Natural killer cell (primary cell): ENCODE measurements around the gene ANKRD39. TPM values are rescaled to one million over a fixed set of nuclear protein-coding genes. Genes with fewer than 3 reads are reported as not detected.

Experiments
- ATAC-seq, 3 donors: fragments of 150-1000 bp in 2 of 3; fragments of 200-7000 bp in 1 of 3; cut with Tn5 transposase; 1 replicate in 1 of 3; 2 replicates in 2 of 3; pipeline ENCODE4 v1.10.0; 2021; ENCODE audit warnings: mild to moderate bottlenecking in 2 of 3, moderate library complexity in 2 of 3
- DNase-seq, 2 donors: peaks; one replicate each; pipeline versions ENCODE4 v3.0.0 to v3.0.0-alpha.2; 2013 to 2021; ENCODE audit warnings: mixed read lengths in 1 of 2
- H3K27ac ChIP-seq: one replicate; pipeline ENCODE4 v1.5.1; 2013; ENCODE audit warnings: mild to moderate bottlenecking, low read length
- H3K27me3 ChIP-seq: one replicate; pipeline ENCODE4 v1.6.1; 2013; ENCODE audit warnings: low read length; ENCODE audit not compliant: control insufficient read depth, insufficient read depth
- H3K36me3 ChIP-seq: one replicate; pipeline ENCODE4 v1.6.1; 2013; ENCODE audit warnings: low read length; ENCODE audit not compliant: control insufficient read depth, insufficient read depth
- H3K4me1 ChIP-seq: one replicate; pipeline ENCODE4 v1.6.1; 2013; ENCODE audit warnings: low read length; ENCODE audit not compliant: control insufficient read depth, insufficient read depth
- H3K4me3 ChIP-seq: one replicate; pipeline ENCODE4 v1.5.1; 2013; ENCODE audit warnings: low read length
- H3K9me3 ChIP-seq: one replicate; pipeline ENCODE4 v1.6.1; 2013; ENCODE audit warnings: low read length; ENCODE audit not compliant: control insufficient read depth, insufficient read depth
- H3K27ac Mint-ChIP-seq, 2 donors: one replicate each; pipeline ENCODE4 v1.8.0; 2022; ENCODE audit warnings: mild to moderate bottlenecking in 2 of 2, mixed read lengths in 2 of 2, moderate library complexity in 1 of 2
- H3K27me3 Mint-ChIP-seq, 2 donors: one replicate each; pipeline ENCODE4 v1.8.0; 2022; ENCODE audit warnings: low read depth in 2 of 2, mixed read lengths in 2 of 2
- H3K36me3 Mint-ChIP-seq: one replicate; pipeline ENCODE4 v1.8.0; 2022; ENCODE audit warnings: mixed read lengths
- H3K4me1 Mint-ChIP-seq, 2 donors: one replicate each; pipeline ENCODE4 v1.8.0; 2022; ENCODE audit warnings: mixed read lengths in 2 of 2
- H3K4me3 Mint-ChIP-seq: one replicate; pipeline ENCODE4 v1.8.0; 2022; ENCODE audit warnings: mild to moderate bottlenecking, moderate library complexity, mixed read lengths
- H3K9me3 Mint-ChIP-seq, 2 donors: one replicate each; pipeline ENCODE4 v1.8.0; 2022; ENCODE audit warnings: mixed read lengths in 2 of 2
- WGBS: methylation state at CpG from one replicate; pipeline ENCODE4 v1.1.7; 2013; ENCODE audit warnings: missing lambda C conversion rate; ENCODE audit not compliant: insufficient coverage; 5-methylcytosine and 5-hydroxymethylcytosine counted together
- intact Hi-C: fragments of 100-400 bp; cut with micrococcal nuclease; formaldehyde crosslinking; loops from one replicate; pipeline ENCODE4 v1.14.2; 2022
- total RNA-seq, 4 donors: library from RNA; stranded (reverse); fragments of 120-200 nt in 1 of 4; gene quantifications; one replicate each; pipeline versions ENCODE4 v1.2.3 to v1.2.4, GENCODE V29; 2013 to 2022
- TF ChIP-seq, protein P1 (sequence below): fragments of 200-600 bp; IDR thresholded peaks from one replicate; pipeline ENCODE4 v1.8.0; 2022; ENCODE audit warnings: antibody characterized with exemption

The ANKRD39 gene
- total RNA-seq, 3 donors from 2014 or later (not counting 1 experiment from before 2014, with no cell fraction given), result 15.5 to 22.3 (median 21.6) TPM

DNA sequence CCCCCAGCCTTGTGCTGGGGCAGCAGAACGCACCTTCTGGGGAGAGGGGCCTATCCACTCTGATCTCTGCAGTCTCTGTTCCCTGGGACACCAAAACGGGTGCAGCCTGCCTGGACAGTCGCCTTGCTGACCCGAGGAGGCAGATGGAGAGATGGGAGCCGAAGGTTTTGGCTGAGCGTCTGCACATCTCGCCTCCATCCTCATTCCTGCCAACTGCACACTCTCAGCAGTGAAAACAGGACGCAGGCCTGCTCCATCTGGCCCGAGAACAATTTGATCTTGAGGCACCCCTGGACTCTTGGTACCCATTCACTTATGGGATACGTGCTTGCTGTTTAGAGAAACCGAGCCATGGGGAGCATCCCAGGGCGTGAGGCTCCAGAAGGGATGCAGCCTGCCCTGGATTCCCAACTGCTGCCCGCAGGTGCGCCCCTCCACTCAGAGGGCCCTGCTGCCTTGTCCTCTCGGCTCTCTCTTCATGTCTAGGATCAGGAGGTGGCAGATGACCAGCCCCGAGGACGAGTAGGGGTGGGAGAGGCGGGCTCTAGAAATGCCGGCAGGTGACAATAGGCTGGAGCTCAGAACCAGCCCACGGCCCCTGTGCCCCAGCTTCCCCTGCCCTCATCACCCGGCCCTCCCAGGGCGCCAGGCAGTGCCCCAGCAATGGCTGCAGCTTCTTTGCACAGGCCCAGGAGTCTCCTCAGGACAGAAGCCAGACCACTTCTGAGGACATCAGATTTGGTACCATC, 21.2 kb upstream of the ANKRD39 start:
- no peak for ATAC-seq

DNA sequence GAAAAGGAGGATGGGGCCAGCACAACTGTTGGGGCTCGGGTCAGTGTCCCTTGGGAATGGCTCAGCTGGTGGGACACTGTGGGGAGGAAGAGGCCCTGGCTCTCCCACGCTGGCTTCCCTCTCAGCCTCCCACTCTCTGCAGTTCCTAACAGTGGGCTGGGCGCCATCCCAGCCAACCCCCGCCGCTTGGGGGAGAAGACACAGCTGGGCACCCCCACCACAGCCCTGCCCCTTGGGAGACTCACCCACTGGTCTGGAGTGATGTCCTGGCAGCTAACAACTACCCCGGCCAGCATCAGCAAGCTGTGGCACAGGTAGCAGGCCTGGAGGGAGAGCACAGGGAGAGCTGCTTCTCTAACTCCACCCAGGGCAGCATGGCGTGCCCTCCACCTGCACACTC, 20.4 kb upstream of the ANKRD39 start:
- no peak overlapping the region for H3K27ac Mint-ChIP-seq

More for the DNA sequence above, 21.2 kb upstream of the ANKRD39 start:
- DNase-seq, result no peak
- no peak overlapping the region for H3K4me3 ChIP-seq
- H3K9me3 Mint-ChIP-seq, result no peaks in the 10 kb centered on the region
- no peaks in the 10 kb centered on the region for H3K27me3 ChIP-seq
- WGBS, result 91% methylated on average over 22 of the region's 22 CpGs
- H3K36me3 ChIP-seq, result no peaks in the 10 kb centered on the region
- H3K4me1 ChIP-seq, result peaks cover 34% of the 10 kb centered on the region
- no peaks in the 10 kb centered on the region for H3K27me3 Mint-ChIP-seq
- H3K9me3 ChIP-seq, result no peaks in the 10 kb centered on the region
- no peak overlapping the region for H3K27ac Mint-ChIP-seq
- intact Hi-C loops, result loop anchor here (5.0 kb wide), 1 partner anchor 33 kb away; no protein-coding TSS in a partner anchor
- no peaks in the 10 kb centered on the region for H3K36me3 Mint-ChIP-seq
- no peak overlapping the region for H3K27ac ChIP-seq
- H3K4me3 Mint-ChIP-seq, result no peak overlapping the region
- H3K4me1 Mint-ChIP-seq, result peaks cover 9 to 23% of the 10 kb centered on the region in 2 donors
- TF ChIP-seq, protein P1, sequence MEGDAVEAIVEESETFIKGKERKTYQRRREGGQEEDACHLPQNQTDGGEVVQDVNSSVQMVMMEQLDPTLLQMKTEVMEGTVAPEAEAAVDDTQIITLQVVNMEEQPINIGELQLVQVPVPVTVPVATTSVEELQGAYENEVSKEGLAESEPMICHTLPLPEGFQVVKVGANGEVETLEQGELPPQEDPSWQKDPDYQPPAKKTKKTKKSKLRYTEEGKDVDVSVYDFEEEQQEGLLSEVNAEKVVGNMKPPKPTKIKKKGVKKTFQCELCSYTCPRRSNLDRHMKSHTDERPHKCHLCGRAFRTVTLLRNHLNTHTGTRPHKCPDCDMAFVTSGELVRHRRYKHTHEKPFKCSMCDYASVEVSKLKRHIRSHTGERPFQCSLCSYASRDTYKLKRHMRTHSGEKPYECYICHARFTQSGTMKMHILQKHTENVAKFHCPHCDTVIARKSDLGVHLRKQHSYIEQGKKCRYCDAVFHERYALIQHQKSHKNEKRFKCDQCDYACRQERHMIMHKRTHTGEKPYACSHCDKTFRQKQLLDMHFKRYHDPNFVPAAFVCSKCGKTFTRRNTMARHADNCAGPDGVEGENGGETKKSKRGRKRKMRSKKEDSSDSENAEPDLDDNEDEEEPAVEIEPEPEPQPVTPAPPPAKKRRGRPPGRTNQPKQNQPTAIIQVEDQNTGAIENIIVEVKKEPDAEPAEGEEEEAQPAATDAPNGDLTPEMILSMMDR, result no peak

DNA sequence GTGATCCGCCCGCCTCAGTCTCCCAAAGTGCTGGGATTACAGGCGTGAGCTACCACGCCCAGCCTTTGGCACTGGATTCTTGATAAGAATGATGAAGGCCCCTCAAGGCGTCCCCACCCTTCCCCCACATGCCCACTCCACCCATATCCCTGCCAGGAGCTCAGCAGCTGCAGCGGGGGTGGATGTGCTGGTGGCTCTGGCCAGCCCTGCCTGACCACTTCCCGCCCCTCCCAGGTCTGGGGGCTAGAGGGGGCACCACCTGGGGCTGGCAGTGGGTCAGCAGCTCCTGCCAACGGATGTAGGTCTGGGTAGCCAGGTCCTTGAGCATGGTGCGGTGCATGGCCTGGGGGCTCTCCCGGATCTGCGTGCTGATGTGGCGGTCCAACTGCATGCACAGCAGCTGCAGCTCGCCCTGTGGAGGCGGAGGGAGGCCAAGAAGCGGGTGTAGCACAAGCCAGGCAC, 19.8 kb upstream of the ANKRD39 start:
- Histone ChIP-seq H3K9me3 (no peaks in the 10 kb centered on the region), H3K36me3 (no peaks in the 10 kb centered on the region), H3K4me1 (peaks cover 42% of the 10 kb centered on the region), H3K27me3 (no peaks in the 10 kb centered on the region), H3K4me3 (no peak overlapping the region), H3K27ac (no peak overlapping the region)
- DNase-seq (no peak), ATAC-seq (no peak)
- no peak overlapping the region for H3K4me3 Mint-ChIP-seq
- TF ChIP-seq, protein P1, result no peak
- peaks cover 9 to 23% of the 10 kb centered on the region in 2 donors for H3K4me1 Mint-ChIP-seq
- no peaks in the 10 kb centered on the region for H3K36me3 Mint-ChIP-seq
- no peak overlapping the region for H3K27ac Mint-ChIP-seq
- WGBS, result 90% methylated on average over 15 of the region's 15 CpGs
- H3K27me3 Mint-ChIP-seq, result no peaks in the 10 kb centered on the region
- H3K9me3 Mint-ChIP-seq, result no peaks in the 10 kb centered on the region
- intact Hi-C loops, result loop anchor here (5.0 kb wide), 1 partner anchor 35 kb away; no protein-coding TSS in a partner anchor

More for the DNA sequence above, 20.4 kb upstream of the ANKRD39 start:
- WGBS, result 87% methylated on average over 7 of the region's 7 CpGs
- H3K4me3 Mint-ChIP-seq, result no peak overlapping the region
- intact Hi-C loops, result loop anchor here (5.0 kb wide), 1 partner anchor 34 kb away; no protein-coding TSS in a partner anchor
- ATAC-seq, result no peak
- DNase-seq, result no peak
- H3K36me3 ChIP-seq, result no peaks in the 10 kb centered on the region
- no peak overlapping the region for H3K4me3 ChIP-seq
- H3K27me3 ChIP-seq, result no peaks in the 10 kb centered on the region
- H3K27me3 Mint-ChIP-seq, result no peaks in the 10 kb centered on the region
- peaks cover 9 to 23% of the 10 kb centered on the region in 2 donors for H3K4me1 Mint-ChIP-seq
- H3K36me3 Mint-ChIP-seq, result no peaks in the 10 kb centered on the region
- H3K4me1 ChIP-seq, result peaks cover 42% of the 10 kb centered on the region
- no peaks in the 10 kb centered on the region for H3K9me3 Mint-ChIP-seq
- TF ChIP-seq, protein P1, result no peak
- no peaks in the 10 kb centered on the region for H3K9me3 ChIP-seq
- no peak overlapping the region for H3K27ac ChIP-seq
